AG04449 (cell line): Measurements from ENCODE around the gene KLKB1.

Experiments used
- CTCF ChIA-PET: fragments of 350-600 bp; formaldehyde crosslinking; extraction: SDS; loops from one replicate; lab custom pipeline; 2021; ENCODE audit warnings: antibody characterized with exemption; lab: Yijun Ruan, JAX
- POLR2A ChIA-PET: fragments of 400-600, 350-600 bp; formaldehyde crosslinking; extraction: SDS; loops from one replicate; lab custom pipeline; 2020; ENCODE audit warnings: antibody characterized with exemption, inconsistent platforms; lab: Yijun Ruan, JAX
- DNase-seq: peaks from one replicate; pipeline ENCODE4 v3.0.0-alpha.2; 2010; ENCODE audit warnings: low read depth, low spot score
- H3K4me3 ChIP-seq: 2 replicates; pipeline ENCODE4 v1.5.1; 2011; ENCODE audit warnings: low read depth, mild to moderate bottlenecking, control low read depth, low read length
- CTCF ChIP-seq: IDR thresholded peaks from one replicate; pipeline ENCODE4 v1.5.1; 2011; ENCODE audit warnings: mild to moderate bottlenecking, moderate library complexity, low read length, control low read depth, inconsistent platforms; ENCODE audit not compliant: insufficient read depth; ENCODE audit errors: missing control alignments

The KLKB1 gene

GRCh38 chr4:186202490-186203140, 24.7 kb upstream of the KLKB1 start:
- no peak for TF ChIP-seq CTCF
- ChIA-PET CTCF (interaction anchor here (1.5 kb wide), 1 partner anchor 11 kb away, joined by 4 read pairs; the partner anchor contains the start of gene CYP4V2), POLR2A (no interaction called here)
- no peak for DNase-seq
- H3K4me3 ChIP-seq, result no peak overlapping the region

GRCh38 chr4:186203406-186203805, 23.9 kb upstream of the KLKB1 start:
- POLR2A ChIA-PET, result interaction anchor here (1.0 kb wide), 1 partner anchor 12 kb away, joined by 5 read pairs; the partner anchor contains the start of gene CYP4V2
- DNase-seq, result no peak
- TF ChIP-seq CTCF, result no peak
- CTCF ChIA-PET, result interaction anchor here (0.9 kb wide), 1 partner anchor 11 kb away, joined by 5 read pairs; no protein-coding TSS in a partner anchor
- H3K4me3 ChIP-seq, result no peak overlapping the region

- peak overlapping the region; percentile 20 for H3K4me3 ChIP-seq
- DNase-seq, result no peak
- ChIA-PET CTCF (interaction anchor here (0.9 kb wide), 1 partner anchor 12 kb away, joined by 5 read pairs; no protein-coding TSS in a partner anchor), POLR2A (interaction anchor here (1.0 kb wide), 1 partner anchor 13 kb away, joined by 5 read pairs; the partner anchor contains the start of gene CYP4V2)
- TF ChIP-seq CTCF, result no peak
Observed at GRCh38 chr4:186204103-186204559, 23.2 kb upstream of the KLKB1 start.

- POLR2A ChIA-PET, result no interaction called here
- DNase-seq, result no peak
- H3K4me3 ChIP-seq, result no peak overlapping the region; the same call in 1 of the 2 replicates
- no peak for TF ChIP-seq CTCF
- CTCF ChIA-PET, result no interaction called here
Observed at GRCh38 chr4:186204686-186205085, 22.6 kb upstream of the KLKB1 start.

- H3K4me3 ChIP-seq, result no peak overlapping the region
- no peak for DNase-seq
- POLR2A ChIA-PET, result no interaction called here
- TF ChIP-seq CTCF, result no peak
- CTCF ChIA-PET, result no interaction called here
Observed at GRCh38 chr4:186205156-186205555, 22.2 kb upstream of the KLKB1 start.

GRCh38 chr4:186216465-186217024, 10.8 kb upstream of the KLKB1 start:
- DNase-seq, result no peak
- ChIA-PET POLR2A (no interaction called here), CTCF (no interaction called here)
- no peak for TF ChIP-seq CTCF
- H3K4me3 ChIP-seq, result no peak overlapping the region
